MM.1S (cell line): Measurements from ENCODE around the gene TECRL.

ENCODE experiments used
- EZH2phosphoT487 ChIP-seq: fragments of 300-600 bp; sonication (generic); IDR thresholded peaks from 2 replicates; pipeline ENCODE4 v1.6.1; 2018; ENCODE audit warnings: antibody characterized with exemption, low read length
- TF ChIP-seq, protein P1 (sequence below): fragments of 300-600 bp; sonication (generic); IDR thresholded peaks from 2 replicates; pipeline ENCODE4 v1.5.1; 2016; ENCODE audit warnings: antibody characterized with exemption, low read length, mixed read lengths

DNA sequence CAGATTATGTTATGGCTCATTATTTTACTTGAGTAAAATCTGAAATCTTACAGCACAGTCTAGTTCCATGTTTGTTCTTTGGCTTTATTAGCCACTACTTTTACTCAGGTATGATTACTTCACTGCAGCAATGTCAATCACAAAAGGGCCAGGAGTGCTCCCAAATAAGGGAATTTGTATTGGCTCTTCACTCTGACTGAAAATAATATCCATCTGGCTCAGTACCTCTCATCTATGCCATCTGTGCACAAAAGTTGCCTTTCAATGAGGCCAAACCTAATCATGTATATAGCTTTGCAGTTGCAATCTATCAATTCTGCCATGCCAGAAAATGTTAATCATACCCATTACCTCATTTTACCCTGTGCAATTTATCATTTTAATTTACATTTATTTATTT is 161.1 kb downstream of the TECRL start:
- TF ChIP-seq EZH2phosphoT487 = no peak
- TF ChIP-seq, protein P1, sequence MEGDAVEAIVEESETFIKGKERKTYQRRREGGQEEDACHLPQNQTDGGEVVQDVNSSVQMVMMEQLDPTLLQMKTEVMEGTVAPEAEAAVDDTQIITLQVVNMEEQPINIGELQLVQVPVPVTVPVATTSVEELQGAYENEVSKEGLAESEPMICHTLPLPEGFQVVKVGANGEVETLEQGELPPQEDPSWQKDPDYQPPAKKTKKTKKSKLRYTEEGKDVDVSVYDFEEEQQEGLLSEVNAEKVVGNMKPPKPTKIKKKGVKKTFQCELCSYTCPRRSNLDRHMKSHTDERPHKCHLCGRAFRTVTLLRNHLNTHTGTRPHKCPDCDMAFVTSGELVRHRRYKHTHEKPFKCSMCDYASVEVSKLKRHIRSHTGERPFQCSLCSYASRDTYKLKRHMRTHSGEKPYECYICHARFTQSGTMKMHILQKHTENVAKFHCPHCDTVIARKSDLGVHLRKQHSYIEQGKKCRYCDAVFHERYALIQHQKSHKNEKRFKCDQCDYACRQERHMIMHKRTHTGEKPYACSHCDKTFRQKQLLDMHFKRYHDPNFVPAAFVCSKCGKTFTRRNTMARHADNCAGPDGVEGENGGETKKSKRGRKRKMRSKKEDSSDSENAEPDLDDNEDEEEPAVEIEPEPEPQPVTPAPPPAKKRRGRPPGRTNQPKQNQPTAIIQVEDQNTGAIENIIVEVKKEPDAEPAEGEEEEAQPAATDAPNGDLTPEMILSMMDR = no peak
